Measurements from ENCODE around the gene RPL26. TPM values are rescaled to one million over a fixed set of nuclear protein-coding genes. Genes with fewer than 3 reads are reported as not detected.

RPL26 gene
- total RNA-seq, 1 donor from 2014 or later = 1,547 TPM

GRCh38 chr17:8393470-8394231 is 10.7 kb upstream of the RPL26 start:
- no peaks in the 10 kb centered on the region for H3K9me3 ChIP-seq
- no peak overlapping the region for H3K4me3 ChIP-seq
- no peaks in the 10 kb centered on the region for H3K27me3 ChIP-seq
- no peak overlapping the region for H3K27ac ChIP-seq
- no peaks in the 10 kb centered on the region for H3K36me3 ChIP-seq
- no peaks in the 10 kb centered on the region for H3K4me1 ChIP-seq
- intact Hi-C loops (cut with DNase I) = no loop called here
- DNase-seq (ENCODE audit: low spot score in 2 of 2) = no peak
- no peak for TF ChIP-seq CTCF (IDR thresholded peaks at IDR 0.05)

- H3K4me3 ChIP-seq = no peak overlapping the region
- no peaks in the 10 kb centered on the region for H3K9me3 ChIP-seq
- DNase-seq (ENCODE audit: low spot score in 2 of 2) = no peak
- intact Hi-C loops (cut with DNase I) = no loop called here
- H3K36me3 ChIP-seq = no peaks in the 10 kb centered on the region
- H3K4me1 ChIP-seq = no peaks in the 10 kb centered on the region
- H3K27ac ChIP-seq = no peak overlapping the region
- no peak for TF ChIP-seq CTCF (IDR thresholded peaks at IDR 0.05)
- no peaks in the 10 kb centered on the region for H3K27me3 ChIP-seq
Measured at GRCh38 chr17:8392674-8393469, 9.9 kb upstream of the RPL26 start.

- intact Hi-C loops (cut with DNase I) = no loop called here
- no peak for TF ChIP-seq CTCF (IDR thresholded peaks at IDR 0.05)
- no peak overlapping the region for H3K4me3 ChIP-seq
- H3K9me3 ChIP-seq = no peaks in the 10 kb centered on the region
- DNase-seq (ENCODE audit: low spot score in 2 of 2) = no peak
- no peaks in the 10 kb centered on the region for H3K4me1 ChIP-seq
- no peak overlapping the region for H3K27ac ChIP-seq
- H3K27me3 ChIP-seq = no peaks in the 10 kb centered on the region
- H3K36me3 ChIP-seq = no peaks in the 10 kb centered on the region
Measured at GRCh38 chr17:8392274-8392673, 9.3 kb upstream of the RPL26 start.

- DNase-seq (ENCODE audit: low spot score in 2 of 2) = no peak
- Histone ChIP-seq H3K27me3 (no peaks in the 10 kb centered on the region), H3K36me3 (no peaks in the 10 kb centered on the region), H3K9me3 (no peaks in the 10 kb centered on the region), H3K27ac (no peak overlapping the region), H3K4me3 (no peak overlapping the region), H3K4me1 (no peaks in the 10 kb centered on the region)
- no peak for TF ChIP-seq CTCF (IDR thresholded peaks at IDR 0.05)
- intact Hi-C loops (cut with DNase I) = no loop called here
Measured at GRCh38 chr17:8391711-8392110, 8.7 kb upstream of the RPL26 start.

GRCh38 chr17:8387914-8388651 is 5.1 kb upstream of the RPL26 start:
- intact Hi-C loops (cut with DNase I) = loop anchor here (10.0 kb wide), 3 partner anchors 163 to 507 kb away; no protein-coding TSS in a partner anchor
- DNase-seq (ENCODE audit: low spot score in 2 of 2) = no peak
- H3K4me3 ChIP-seq = no peak overlapping the region

More at GRCh38 chr17:8387914-8388651, 5.1 kb upstream of the RPL26 start:
- no peak overlapping the region for H3K27ac ChIP-seq
- H3K36me3 ChIP-seq = no peaks in the 10 kb centered on the region
- H3K9me3 ChIP-seq = no peaks in the 10 kb centered on the region
- H3K27me3 ChIP-seq = no peaks in the 10 kb centered on the region
- H3K4me1 ChIP-seq = peaks cover 2 to 6% of the 10 kb centered on the region in 2 donors
- TF ChIP-seq CTCF (IDR thresholded peaks at IDR 0.05) = no peak

All from ascending aorta (tissue), 2 donors.